Mesenchymal stem cell (in vitro differentiated cells and primary cell): ENCODE data around the gene TAS2R19. TPM values are rescaled to one million over a fixed set of nuclear protein-coding genes. Genes with fewer than 3 reads are reported as not detected.

Source experiments
- DNase-seq: peaks from one replicate; pipeline ENCODE4 v3.0.0-alpha.2; 2013
- H2AFZ ChIP-seq: one replicate; pipeline ENCODE4 v1.6.1; 2013; ENCODE audit warnings: low read depth, mild to moderate bottlenecking, control low read depth, inconsistent platforms, low read length, moderate library complexity
- H2AK5ac ChIP-seq: 2 replicates; pipeline ENCODE4 v1.6.1; 2013; ENCODE audit warnings: low read length, moderate library complexity, mild to moderate bottlenecking, inconsistent platforms; ENCODE audit not compliant: severe bottlenecking
- H2BK120ac ChIP-seq: one replicate; pipeline ENCODE4 v1.6.1; 2013; ENCODE audit warnings: low read depth, mild to moderate bottlenecking, inconsistent platforms, low read length, moderate library complexity
- H2BK12ac ChIP-seq, 2 experiments: one replicate each; pipeline ENCODE4 v1.6.1; 2013; ENCODE audit warnings: inconsistent platforms in 2 of 2, low read length in 2 of 2, mild to moderate bottlenecking in 2 of 2, moderate library complexity in 2 of 2, control low read depth in 1 of 2
- H2BK15ac ChIP-seq: one replicate; pipeline ENCODE4 v1.6.1; 2013; ENCODE audit warnings: mild to moderate bottlenecking, low read depth, inconsistent platforms; ENCODE audit not compliant: poor library complexity, severe bottlenecking
- H2BK5ac ChIP-seq: 2 replicates; pipeline ENCODE4 v1.6.1; 2013; ENCODE audit warnings: low read depth, mild to moderate bottlenecking, low read length, control low read depth, inconsistent platforms; ENCODE audit not compliant: poor library complexity, severe bottlenecking
- H3K14ac ChIP-seq, 2 experiments: one replicate each; pipeline ENCODE4 v1.6.1; 2013; ENCODE audit warnings: inconsistent platforms in 2 of 2, low read length in 2 of 2, control low read depth in 1 of 2, mild to moderate bottlenecking in 1 of 2, moderate library complexity in 1 of 2
- H3K18ac ChIP-seq, 2 experiments: one replicate each; pipeline ENCODE4 v1.6.1; 2013; ENCODE audit warnings: inconsistent platforms in 2 of 2, low read length in 2 of 2, control low read depth in 1 of 2, low read depth in 1 of 2, mild to moderate bottlenecking in 1 of 2
- H3K23ac ChIP-seq, 2 experiments: one replicate each; pipeline ENCODE4 v1.6.1; 2013; ENCODE audit warnings: inconsistent platforms in 2 of 2, low read length in 2 of 2, mild to moderate bottlenecking in 2 of 2, moderate library complexity in 2 of 2, control low read depth in 1 of 2
- H3K27ac ChIP-seq: 2 replicates; pipeline ENCODE4 v1.5.1; 2013; ENCODE audit warnings: mild to moderate bottlenecking, moderate library complexity, low read length, control low read depth, inconsistent platforms; ENCODE audit not compliant: poor library complexity, severe bottlenecking
- H3K27me3 ChIP-seq, 2 experiments: 2 replicates each; pipeline versions ENCODE4 v1.6.1 to v1.7.0; 2013; ENCODE audit warnings: low read length in 2 of 2, mild to moderate bottlenecking in 2 of 2, moderate library complexity in 2 of 2, control low read depth in 1 of 2, inconsistent platforms in 1 of 2; ENCODE audit not compliant: control insufficient read depth in 1 of 2, insufficient read depth in 1 of 2
- H3K36me3 ChIP-seq, 2 experiments: 2 replicates each; pipeline versions ENCODE4 v1.6.1 to v1.7.0; 2013; ENCODE audit warnings: low read length in 2 of 2, control low read depth in 1 of 2, inconsistent platforms in 1 of 2, low read depth in 1 of 2, mild to moderate bottlenecking in 1 of 2; ENCODE audit not compliant: insufficient read depth in 2 of 2, control insufficient read depth in 1 of 2
- H3K4ac ChIP-seq, 2 experiments: one replicate each; pipeline ENCODE4 v1.6.1; 2013; ENCODE audit warnings: inconsistent platforms in 2 of 2, low read length in 2 of 2, mild to moderate bottlenecking in 2 of 2, moderate library complexity in 2 of 2, control low read depth in 1 of 2, low read depth in 1 of 2
- H3K4me1 ChIP-seq: 2 replicates; pipeline ENCODE4 v1.6.1; 2013; ENCODE audit warnings: low read depth, low read length, control low read depth; ENCODE audit not compliant: control insufficient read depth, insufficient read depth
- H3K4me2 ChIP-seq: 2 replicates; pipeline ENCODE4 v1.6.1; 2013; ENCODE audit warnings: low read length, mild to moderate bottlenecking, inconsistent platforms; ENCODE audit not compliant: poor library complexity, severe bottlenecking
- H3K4me3 ChIP-seq, 2 experiments: 2 replicates each; pipeline versions ENCODE4 v1.5.1 to v1.7.0; 2013; ENCODE audit warnings: low read length in 2 of 2, mild to moderate bottlenecking in 2 of 2, control low read depth in 1 of 2, low read depth in 1 of 2; ENCODE audit not compliant: insufficient read depth in 1 of 2
- H3K79me1 ChIP-seq: replicated peaks from 2 replicates; pipeline ENCODE4 v1.6.1; 2013; ENCODE audit warnings: mild to moderate bottlenecking, control low read depth, low read length, inconsistent platforms; ENCODE audit not compliant: poor library complexity, severe bottlenecking
- H3K9ac ChIP-seq: 2 replicates; pipeline ENCODE4 v1.7.0; 2013; ENCODE audit warnings: mild to moderate bottlenecking, low read length, moderate library complexity
- H3K9me3 ChIP-seq: 2 replicates; pipeline ENCODE4 v1.7.0; 2013; ENCODE audit warnings: mild to moderate bottlenecking, low read length; ENCODE audit not compliant: control insufficient read depth
- H4K8ac ChIP-seq: one replicate; pipeline ENCODE4 v1.6.1; 2013; ENCODE audit warnings: inconsistent platforms, mild to moderate bottlenecking, low read length, moderate library complexity
- H4K91ac ChIP-seq: one replicate; pipeline ENCODE4 v1.6.1; 2013; ENCODE audit warnings: mild to moderate bottlenecking, low read length, inconsistent platforms
- WGBS: methylation state at CpG from one replicate; pipeline ENCODE4 v1.1.7; 2013; ENCODE audit warnings: mixed read lengths; 5-methylcytosine and 5-hydroxymethylcytosine counted together
- polyA plus RNA-seq, 2 experiments: library from polyadenylated mRNA; stranded (reverse); fragments of 200-250 nt; gene quantifications; one replicate each; pipeline ENCODE4 v1.2.3, GENCODE V29; 2013

Gene TAS2R19
- not detected for polyA plus RNA-seq (2013, experiment 1 of 2)
- not detected for polyA plus RNA-seq (2013, experiment 2 of 2)

GRCh38 chr12:11022520-11022919 lies at the start of gene TAS2R19:
TAS2R19 (minus strand) TSS chr12:11022620; CDS start chr12:11022571, 49 bp downstream.
- Histone ChIP-seq H4K8ac (no peak within 1 kb of the TSS), H3K4me1 (no peaks in the 10 kb centered on the region)
- WGBS: 100% methylated on average over 1 of the region's 1 CpG

GRCh38 chr12:11071414-11071813 lies 49.0 kb upstream of the TAS2R19 start:
- H4K91ac ChIP-seq: no peak overlapping the region
- no peak overlapping the region for H2BK15ac ChIP-seq
- H3K9me3 ChIP-seq: no peaks in the 10 kb centered on the region
- no peaks in the 10 kb centered on the region for H3K36me3 ChIP-seq
- no peak overlapping the region for H2AFZ ChIP-seq
- 75% methylated on average over 4 of the region's 4 CpGs for WGBS
- H4K8ac ChIP-seq: no peak overlapping the region
- no peak overlapping the region for H2AK5ac ChIP-seq
- H2BK5ac ChIP-seq: no peak overlapping the region
- H3K4ac ChIP-seq: no peak overlapping the region
- H3K18ac ChIP-seq: no peak overlapping the region
- H2BK120ac ChIP-seq: no peak overlapping the region
- no peak overlapping the region for H3K14ac ChIP-seq
- no peak overlapping the region for H3K9ac ChIP-seq
- no peaks in the 10 kb centered on the region for H3K27me3 ChIP-seq
- H3K4me3 ChIP-seq: no peak overlapping the region
- H3K4me2 ChIP-seq: no peak overlapping the region
- peaks cover 14% of the 10 kb centered on the region for H3K79me1 ChIP-seq
- no peaks in the 10 kb centered on the region for H3K4me1 ChIP-seq
- no peak overlapping the region for H2BK12ac ChIP-seq
- no peak overlapping the region for H3K23ac ChIP-seq
- no peak for DNase-seq
- no peak overlapping the region for H3K27ac ChIP-seq

More at GRCh38 chr12:11022520-11022919, at the start of gene TAS2R19:
- no peak within 1 kb of the TSS for H2BK120ac ChIP-seq
- no peak within 1 kb of the TSS for H3K9ac ChIP-seq
- peaks cover 7 to 12% of the 10 kb centered on the region in 2 experiments for H3K36me3 ChIP-seq
- no peak within 1 kb of the TSS for H3K4me3 ChIP-seq
- H3K4me2 ChIP-seq: no peak within 1 kb of the TSS
- DNase-seq: no peak
- H2BK5ac ChIP-seq: no peak within 1 kb of the TSS
- peaks cover 13% of the 10 kb centered on the region for H3K79me1 ChIP-seq
- no peak within 1 kb of the TSS for H2BK12ac ChIP-seq
- H3K18ac ChIP-seq: no peak within 1 kb of the TSS
- no peak within 1 kb of the TSS for H3K23ac ChIP-seq
- no peak within 1 kb of the TSS for H3K4ac ChIP-seq
- no peak within 1 kb of the TSS for H2BK15ac ChIP-seq
- no peak within 1 kb of the TSS for H2AK5ac ChIP-seq
- H2AFZ ChIP-seq: no peak within 1 kb of the TSS
- H3K9me3 ChIP-seq: peaks cover 3% of the 10 kb centered on the region
- no peaks in the 10 kb centered on the region for H3K27me3 ChIP-seq
- no peak within 1 kb of the TSS for H3K27ac ChIP-seq
- H4K91ac ChIP-seq: no peak within 1 kb of the TSS
- no peak within 1 kb of the TSS for H3K14ac ChIP-seq

- no peak for DNase-seq
- Histone ChIP-seq H2AK5ac (no peak overlapping the region), H3K23ac (no peak overlapping the region), H3K18ac (no peak overlapping the region), H2BK120ac (no peak overlapping the region), H3K4me2 (no peak overlapping the region), H2BK5ac (no peak overlapping the region), H4K8ac (no peak overlapping the region), H3K9ac (no peak overlapping the region), H3K27me3 (no peaks in the 10 kb centered on the region), H3K36me3 (no peaks in the 10 kb centered on the region), H3K27ac (no peak overlapping the region), H3K4me3 (no peak overlapping the region), H3K4me1 (no peaks in the 10 kb centered on the region), H3K14ac (no peak overlapping the region), H2AFZ (no peak overlapping the region), H2BK15ac (no peak overlapping the region), H3K79me1 (peaks cover 14% of the 10 kb centered on the region), H2BK12ac (no peak overlapping the region), H3K9me3 (no peaks in the 10 kb centered on the region), H3K4ac (no peak overlapping the region), H4K91ac (no peak overlapping the region)
- 63% methylated on average over 1 of the region's 1 CpG for WGBS
Observed at GRCh38 chr12:11070999-11071398, 48.6 kb upstream of the TAS2R19 start.

- H3K27ac ChIP-seq: no peak overlapping the region
- no peak overlapping the region for H2BK15ac ChIP-seq
- no peak overlapping the region for H3K14ac ChIP-seq
- H2BK12ac ChIP-seq: no peak overlapping the region
- H3K9ac ChIP-seq: no peak overlapping the region
- no peak for DNase-seq
- H4K8ac ChIP-seq: no peak overlapping the region
- no peaks in the 10 kb centered on the region for H3K36me3 ChIP-seq
- H2AFZ ChIP-seq: no peak overlapping the region
- no peak overlapping the region for H3K18ac ChIP-seq
- no peak overlapping the region for H2BK120ac ChIP-seq
- peaks cover 14% of the 10 kb centered on the region for H3K79me1 ChIP-seq
- no peak overlapping the region for H3K4ac ChIP-seq
- WGBS: 84% methylated on average over 5 of the region's 5 CpGs
- no peaks in the 10 kb centered on the region for H3K4me1 ChIP-seq
- H4K91ac ChIP-seq: no peak overlapping the region
- no peak overlapping the region for H2AK5ac ChIP-seq
- H3K4me2 ChIP-seq: no peak overlapping the region
- H3K23ac ChIP-seq: no peak overlapping the region
- no peaks in the 10 kb centered on the region for H3K27me3 ChIP-seq
- H3K4me3 ChIP-seq: no peak overlapping the region
- no peaks in the 10 kb centered on the region for H3K9me3 ChIP-seq
- no peak overlapping the region for H2BK5ac ChIP-seq
Observed at GRCh38 chr12:11069854-11070365, 47.5 kb upstream of the TAS2R19 start.
